SK-N-MC (cell line): ENCODE results near the gene BHLHA15.

Source experiments
- DNase-seq: peaks from one replicate; pipeline ENCODE4 v3.0.0-alpha.2; 2011; ENCODE audit warnings: low read depth, low spot score
- H3K27ac ChIP-seq: fragments of 200-600 bp; sonication (generic); 2 replicates; pipeline ENCODE4 v1.5.1; 2016; ENCODE audit warnings: mixed run types
- H3K36me3 ChIP-seq: fragments of 200-600 bp; sonication (generic); 2 replicates; pipeline ENCODE4 v1.6.1; 2017; ENCODE audit warnings: antibody characterized with exemption, low read length, mixed read lengths; ENCODE audit not compliant: insufficient read depth
- H3K4me3 ChIP-seq: fragments of 200-600 bp; sonication (generic); 2 replicates; pipeline ENCODE4 v1.5.1; 2016
- H3K9ac ChIP-seq: fragments of 200-600 bp; sonication (generic); 2 replicates; pipeline ENCODE4 v1.8.0; 2017; ENCODE audit warnings: mixed run types, mixed read lengths; ENCODE audit not compliant: insufficient read length
- H3K9me3 ChIP-seq: fragments of 200-600 bp; sonication (generic); 2 replicates; pipeline ENCODE4 v1.6.1; 2017; ENCODE audit warnings: low read depth, mild to moderate bottlenecking, antibody characterized with exemption, low read length, moderate library complexity, mixed read lengths
- EZH2 ChIP-seq: fragments of 200-600 bp; sonication (generic); IDR thresholded peaks from one replicate; pipeline ENCODE4 v1.6.1; 2017; ENCODE audit warnings: antibody characterized with exemption
- FOXP2 ChIP-seq: optimal IDR thresholded peaks from 2 replicates; pipeline ENCODE3; 2011; ENCODE audit warnings: mild to moderate bottlenecking, moderate library complexity; ENCODE audit not compliant: insufficient read depth; ENCODE audit errors: extremely low read length, control extremely low read depth
- POLR2AphosphoS5 ChIP-seq: IDR thresholded peaks from 2 replicates; pipeline ENCODE4 v1.6.1; 2012; ENCODE audit warnings: mild to moderate bottlenecking, low read depth, low read length, borderline replicate concordance

The BHLHA15 gene

DNA sequence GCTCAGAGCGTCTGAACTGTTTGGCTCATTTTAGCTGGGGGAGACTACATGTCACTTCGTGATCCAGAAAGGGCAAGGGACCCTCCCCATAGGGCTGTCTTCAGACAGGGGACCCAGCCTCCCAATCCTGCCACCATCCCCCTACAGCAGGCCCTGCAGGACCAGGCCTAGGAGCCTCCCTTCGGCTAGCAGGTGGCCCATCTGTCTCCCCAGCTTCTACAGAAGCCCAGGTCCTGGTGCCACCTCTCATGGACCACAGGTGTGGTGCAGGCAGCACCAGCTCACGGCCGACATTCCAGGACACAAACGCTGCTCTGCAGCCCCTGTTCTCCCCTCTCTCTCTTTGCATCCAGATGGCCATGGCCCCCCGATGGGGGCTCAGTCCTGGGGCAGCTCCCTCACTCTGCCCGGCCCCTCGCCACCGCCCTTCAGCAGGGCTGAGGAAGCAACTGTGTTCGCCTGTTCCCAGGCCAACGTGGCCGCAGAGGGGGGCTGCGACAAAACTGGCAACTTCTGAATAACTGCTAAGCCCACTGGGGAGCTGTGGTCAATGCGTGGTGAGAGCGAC lies 30.5 kb downstream of the BHLHA15 start:
- Histone ChIP-seq H3K9ac (no peak overlapping the region), H3K27ac (no peak overlapping the region), H3K4me3 (no peak overlapping the region), H3K36me3 (no peaks in the 10 kb centered on the region), H3K9me3 (no peaks in the 10 kb centered on the region)
- TF ChIP-seq FOXP2 (no peak), EZH2 (no peak), POLR2AphosphoS5 (no peak)
- DNase-seq = no peak

DNA sequence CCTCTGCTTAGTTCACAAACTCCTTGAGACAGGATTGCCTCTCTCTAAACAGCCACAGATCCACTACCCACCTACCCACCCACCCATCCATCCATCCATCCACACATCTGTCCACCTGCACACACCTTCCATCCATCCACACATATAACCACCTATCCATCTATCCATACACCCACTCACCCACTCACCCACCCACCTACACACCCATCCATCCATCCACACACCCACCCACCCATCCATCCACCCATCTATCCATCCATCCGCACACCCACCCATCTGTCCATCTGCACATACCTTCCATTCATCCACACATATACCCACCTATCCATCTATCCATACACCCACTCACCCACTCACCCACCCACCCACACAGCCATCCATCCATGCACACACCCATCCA lies 31.1 kb downstream of the BHLHA15 start:
- H3K4me3 ChIP-seq = no peak overlapping the region
- H3K36me3 ChIP-seq = no peaks in the 10 kb centered on the region
- TF ChIP-seq EZH2 (no peak), POLR2AphosphoS5 (no peak), FOXP2 (no peak)
- DNase-seq = no peak
- no peaks in the 10 kb centered on the region for H3K9me3 ChIP-seq
- H3K9ac ChIP-seq = no peak overlapping the region
- H3K27ac ChIP-seq = no peak overlapping the region

DNA sequence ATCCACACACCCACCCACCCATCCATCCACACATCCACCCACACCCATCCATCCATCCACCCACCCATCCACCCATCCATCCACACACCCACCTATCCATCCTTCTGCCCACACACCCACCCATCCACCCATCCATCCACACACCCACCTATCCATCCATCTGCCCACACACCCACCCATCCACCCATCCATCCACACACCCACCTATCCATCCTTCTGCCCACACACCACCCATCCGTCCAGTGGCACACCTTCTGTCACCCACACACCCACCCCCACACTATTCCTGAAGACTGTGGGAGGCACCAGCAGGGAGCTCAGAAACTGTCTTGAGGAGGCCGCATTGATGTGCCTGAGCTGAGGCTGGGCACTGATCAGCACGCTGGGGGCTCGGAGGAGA lies 31.7 kb downstream of the BHLHA15 start:
- no peak for DNase-seq
- no peaks in the 10 kb centered on the region for H3K36me3 ChIP-seq
- no peak overlapping the region for H3K4me3 ChIP-seq
- H3K27ac ChIP-seq = no peak overlapping the region
- TF ChIP-seq POLR2AphosphoS5 = no peak
- no peak for TF ChIP-seq EZH2
- TF ChIP-seq FOXP2 = no peak
- no peak overlapping the region for H3K9ac ChIP-seq
- no peaks in the 10 kb centered on the region for H3K9me3 ChIP-seq

DNA sequence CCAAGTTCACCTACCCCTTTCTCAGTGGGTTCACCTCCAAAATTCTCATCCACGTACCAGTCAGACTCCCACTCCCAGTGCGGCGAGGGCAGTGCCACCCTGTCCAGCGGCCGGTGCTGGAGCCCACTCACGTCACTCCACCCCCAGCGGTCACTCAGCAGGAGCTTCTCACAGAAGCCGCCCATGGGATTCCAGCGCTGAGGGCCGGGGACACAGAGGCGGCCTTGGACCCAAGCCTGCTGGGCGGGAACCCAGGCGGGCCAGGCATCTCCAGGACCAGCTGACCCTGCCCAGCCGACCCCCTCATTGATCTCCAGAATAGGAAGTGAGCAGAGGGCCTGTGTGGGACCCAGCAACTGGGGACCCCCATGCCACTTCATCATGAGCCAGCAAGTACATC lies 33.6 kb downstream of the BHLHA15 start:
- no peak for TF ChIP-seq POLR2AphosphoS5
- TF ChIP-seq FOXP2 = no peak
- no peak for TF ChIP-seq EZH2
- Histone ChIP-seq H3K4me3 (no peak overlapping the region), H3K9ac (no peak overlapping the region), H3K27ac (no peak overlapping the region), H3K36me3 (no peaks in the 10 kb centered on the region), H3K9me3 (no peaks in the 10 kb centered on the region)
- no peak for DNase-seq

DNA sequence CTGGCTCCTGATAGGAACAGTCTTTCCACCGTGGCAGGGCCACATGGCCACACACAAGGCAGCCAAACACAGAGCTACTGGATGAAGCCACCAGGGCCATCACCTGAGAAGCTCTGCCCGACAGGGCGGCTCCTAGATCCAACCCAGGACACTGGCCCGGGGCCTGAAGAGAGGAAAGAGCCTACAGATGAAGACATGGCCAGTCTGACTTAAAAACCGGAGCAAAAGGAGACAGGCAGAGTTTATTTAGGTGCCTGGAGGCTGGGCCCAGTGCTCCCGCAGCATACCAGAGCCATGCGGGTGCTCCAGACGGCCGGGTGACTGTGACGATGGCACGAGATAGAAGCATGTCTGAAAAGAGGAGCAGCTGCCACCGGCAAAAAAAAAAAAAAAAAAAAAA lies 36.9 kb downstream of the BHLHA15 start:
- Histone ChIP-seq H3K36me3 (no peaks in the 10 kb centered on the region), H3K4me3 (no peak overlapping the region), H3K27ac (no peak overlapping the region), H3K9ac (no peak overlapping the region), H3K9me3 (no peaks in the 10 kb centered on the region)
- DNase-seq = no peak
- TF ChIP-seq POLR2AphosphoS5 (no peak), EZH2 (no peak), FOXP2 (no peak)

DNA sequence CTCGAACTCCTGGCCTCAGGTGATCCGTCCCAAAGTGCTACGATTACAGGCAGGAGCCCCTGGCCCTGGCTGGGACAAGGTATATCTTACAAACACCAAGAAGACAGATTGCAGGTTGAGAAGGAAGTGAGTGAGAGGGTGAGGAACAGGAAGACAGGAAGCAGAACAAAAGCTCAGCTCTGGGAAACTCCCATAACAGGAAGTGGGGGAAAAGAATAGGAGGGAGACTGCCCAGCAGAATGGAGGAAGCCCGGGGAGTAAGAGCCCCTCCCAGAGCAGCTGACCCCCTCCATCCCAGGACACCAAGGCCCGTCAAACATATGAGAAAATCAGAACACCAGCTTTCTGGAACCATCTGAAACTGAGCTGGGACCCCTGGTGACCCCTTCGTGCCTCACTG lies 37.9 kb downstream of the BHLHA15 start:
- Histone ChIP-seq H3K36me3 (no peaks in the 10 kb centered on the region), H3K9ac (no peak overlapping the region), H3K4me3 (no peak overlapping the region), H3K27ac (no peak overlapping the region), H3K9me3 (no peaks in the 10 kb centered on the region)
- TF ChIP-seq POLR2AphosphoS5 (no peak), FOXP2 (no peak), EZH2 (no peak)
- DNase-seq = no peak

DNA sequence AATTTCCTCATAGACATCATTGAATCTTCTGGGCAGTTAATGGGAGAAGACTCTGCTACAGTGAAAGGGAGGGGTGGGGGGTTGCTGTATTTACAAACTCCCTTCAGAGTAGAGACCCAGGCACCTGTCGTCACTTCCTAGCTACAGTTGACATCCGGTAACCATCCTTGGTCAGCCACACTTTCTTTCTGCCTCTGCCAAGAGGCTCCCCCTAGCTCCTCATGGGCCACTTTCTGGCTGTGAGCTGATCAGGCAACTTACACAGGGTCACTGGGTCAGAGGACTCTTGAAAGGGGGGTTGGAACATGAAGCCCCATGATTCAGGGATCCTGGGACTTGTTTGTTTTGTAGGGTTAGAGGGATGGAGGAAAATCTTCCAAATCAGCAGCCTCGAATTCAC lies 39.5 kb downstream of the BHLHA15 start:
- H3K9me3 ChIP-seq = no peaks in the 10 kb centered on the region
- H3K4me3 ChIP-seq = no peak overlapping the region
- TF ChIP-seq FOXP2 = no peak
- no peak for TF ChIP-seq POLR2AphosphoS5
- TF ChIP-seq EZH2 = no peak
- no peak overlapping the region for H3K27ac ChIP-seq
- no peaks in the 10 kb centered on the region for H3K36me3 ChIP-seq
- DNase-seq = no peak
- H3K9ac ChIP-seq = no peak overlapping the region

DNA sequence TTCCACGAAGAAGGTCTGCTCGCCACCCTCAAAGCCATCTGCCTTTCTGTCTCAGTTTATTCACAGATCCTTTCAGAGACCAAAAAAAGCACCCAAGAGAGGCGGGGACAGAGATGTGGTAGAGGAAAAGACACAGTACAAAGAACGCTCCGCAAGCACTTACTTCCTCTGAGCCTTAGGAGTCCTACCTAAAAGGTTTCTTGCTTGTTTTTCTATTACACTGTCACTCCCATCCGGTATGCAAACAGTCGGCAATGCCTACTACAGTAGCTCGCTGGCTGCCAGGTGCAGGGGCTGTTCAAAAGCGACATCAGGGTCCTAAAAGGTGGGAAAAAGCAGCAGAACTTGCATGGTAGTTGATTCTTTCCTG lies 40.0 kb downstream of the BHLHA15 start:
- H3K9me3 ChIP-seq = no peaks in the 10 kb centered on the region
- DNase-seq = no peak
- H3K9ac ChIP-seq = peak overlapping the region; percentile 78
- no peak for TF ChIP-seq EZH2
- no peak for TF ChIP-seq POLR2AphosphoS5
- no peak for TF ChIP-seq FOXP2
- H3K27ac ChIP-seq = no peak overlapping the region
- H3K36me3 ChIP-seq = no peaks in the 10 kb centered on the region
- peak overlapping the region; percentile 97 for H3K4me3 ChIP-seq

DNA sequence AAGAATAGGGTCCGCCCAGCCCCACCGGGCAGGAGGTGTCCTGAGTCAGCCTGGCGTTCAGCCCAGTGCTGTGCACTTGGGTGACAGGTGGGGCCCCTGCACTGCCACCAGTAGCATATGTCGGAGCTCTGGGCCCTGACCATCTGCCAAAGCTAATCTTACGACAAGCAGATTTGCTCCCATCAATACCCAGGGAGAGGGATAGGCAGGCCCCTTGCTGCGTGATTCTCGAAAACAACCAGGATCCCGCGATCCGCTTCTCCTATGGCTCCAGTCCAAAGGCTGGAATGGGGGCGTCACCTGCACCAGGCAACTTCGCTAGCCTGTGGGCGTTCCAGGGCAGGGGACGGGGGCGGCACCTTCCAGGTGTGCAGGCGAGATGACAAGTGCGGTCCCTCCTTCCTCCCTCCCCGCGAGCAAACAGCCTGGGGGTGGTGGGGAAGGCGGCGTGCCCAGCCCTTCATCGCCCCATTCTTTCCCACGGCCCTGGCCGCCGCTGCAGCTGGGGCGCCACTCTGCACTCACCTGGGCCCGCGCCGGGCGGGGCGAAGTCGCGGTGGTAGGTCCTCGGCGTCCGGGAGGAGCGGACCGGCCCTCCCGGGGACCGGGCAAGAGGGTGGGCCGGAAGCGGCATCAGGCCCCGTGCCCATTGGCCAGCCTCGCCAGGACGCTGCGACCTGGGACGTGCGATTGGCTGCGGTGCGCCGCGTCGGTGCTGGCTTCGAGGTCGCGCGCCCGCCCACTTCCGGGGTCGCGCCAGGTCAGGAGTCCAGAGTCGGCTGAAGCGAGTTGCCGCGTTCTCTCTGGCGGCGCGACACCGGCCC lies 40.6 kb downstream of the BHLHA15 start, which contains the start of gene TECPR1:
TECPR1 (minus strand) TSS at position 632 of the 824 bp plus-strand sequence. CDS start 6,086 bp downstream, outside the sequence.
- Histone ChIP-seq H3K36me3 (no peaks in the 10 kb centered on the region), H3K9ac (peak within 1 kb of the TSS; percentile 78), H3K4me3 (peak within 1 kb of the TSS; percentile 97), H3K27ac (no peak within 1 kb of the TSS), H3K9me3 (no peaks in the 10 kb centered on the region)
- TF ChIP-seq POLR2AphosphoS5 (peak; percentile 23; the same call in 1 of the 2 replicates), EZH2 (no peak)
- DNase-seq = no peak
